OCI-LY1 (cell line): Measurements from ENCODE around the gene CDKN2B.
A peak's percentile ranks its signal among the peaks of the same experiment; 100 is the strongest.

Experiments
- H2AFZ ChIP-seq: fragments of 200-600 bp; sonication (generic), shearing (Covaris generic); 2 replicates; pipeline ENCODE4 v1.6.0; 2014; ENCODE audit warnings: antibody characterized with exemption, mild to moderate bottlenecking, low read length
- H3F3A ChIP-seq: fragments of 200-600 bp; sonication (generic), shearing (Covaris generic); 2 replicates; pipeline ENCODE4 v1.6.0; 2014; ENCODE audit warnings: mild to moderate bottlenecking, antibody characterized with exemption, low read length, moderate library complexity; ENCODE audit not compliant: insufficient read depth
- H3K27ac ChIP-seq: fragments of 200-600 bp; sonication (generic); 2 replicates; pipeline ENCODE4 v1.5.1; 2014; ENCODE audit warnings: low read length, mixed run types, mild to moderate bottlenecking, low read depth; ENCODE audit not compliant: poor library complexity, severe bottlenecking
- H3K27me3 ChIP-seq: fragments of 200-600 bp; sonication (generic); 2 replicates; pipeline ENCODE4 v1.6.0; 2014; ENCODE audit warnings: antibody characterized with exemption, mild to moderate bottlenecking, low read length, moderate library complexity; ENCODE audit not compliant: insufficient read depth
- H3K36me3 ChIP-seq: fragments of 200-600 bp; sonication (generic); 2 replicates; pipeline ENCODE4 v1.6.1; 2014; ENCODE audit warnings: mild to moderate bottlenecking, antibody characterized with exemption, low read length, moderate library complexity, mixed read lengths; ENCODE audit not compliant: insufficient read depth
- H3K4me1 ChIP-seq: fragments of 200-600 bp; sonication (generic); 2 replicates; pipeline ENCODE4 v1.5.1; 2014; ENCODE audit warnings: mild to moderate bottlenecking, low read length, moderate library complexity; ENCODE audit not compliant: insufficient read depth, severe bottlenecking
- H3K4me2 ChIP-seq: fragments of 200-600 bp; sonication (generic), shearing (Covaris generic); 2 replicates; pipeline ENCODE4 v1.6.1; 2014; ENCODE audit warnings: low read length
- H3K4me3 ChIP-seq: fragments of 200-600 bp; sonication (generic); 2 replicates; pipeline ENCODE4 v1.5.1; 2014; ENCODE audit warnings: low read length, low read depth, mild to moderate bottlenecking, mixed read lengths; ENCODE audit not compliant: poor library complexity, severe bottlenecking
- H3K79me2 ChIP-seq: fragments of 200-600 bp; shearing (Covaris generic); 2 replicates; pipeline ENCODE4 v1.6.1; 2016; ENCODE audit warnings: mixed run types, low read length, mixed read lengths; ENCODE audit not compliant: insufficient read depth
- H3K9ac ChIP-seq: fragments of 200-600 bp; sonication (generic), shearing (Covaris generic); 2 replicates; pipeline ENCODE4 v1.6.1; 2014; ENCODE audit warnings: mild to moderate bottlenecking, low read length, mixed read lengths
- H3K9me2 ChIP-seq: fragments of 200-600 bp; sonication (generic), shearing (Covaris generic); 2 replicates; pipeline ENCODE4 v1.6.1; 2014; ENCODE audit warnings: low read depth, mild to moderate bottlenecking, low read length, mixed read lengths
- H3K9me3 ChIP-seq: fragments of 200-600 bp; shearing (Covaris generic); 2 replicates; pipeline ENCODE4 v1.6.1; 2014; ENCODE audit warnings: low read length, mixed read lengths
- H4K20me1 ChIP-seq: fragments of 200-600 bp; sonication (generic), shearing (Covaris generic); 2 replicates; pipeline ENCODE4 v1.6.0; 2016; ENCODE audit warnings: mild to moderate bottlenecking, low read length; ENCODE audit not compliant: insufficient read depth
- CTCF ChIP-seq: fragments of 200-600 bp; sonication (generic), shearing (Covaris generic); IDR thresholded peaks from 2 replicates; pipeline ENCODE4 v1.5.1; 2017; ENCODE audit warnings: mild to moderate bottlenecking, antibody characterized with exemption, low read length, moderate library complexity, mixed read lengths
- EZH2 ChIP-seq: fragments of 200-600 bp; sonication (generic), shearing (Covaris generic); IDR thresholded peaks from 2 replicates; pipeline ENCODE4 v1.8.0; 2017; ENCODE audit warnings: borderline replicate concordance, mixed run types, mild to moderate bottlenecking, antibody characterized with exemption, low read length, moderate library complexity, mixed read lengths

Gene CDKN2B

GRCh38 chr9:21988056-21988990, 20.8 kb downstream of the CDKN2B start:
- TF ChIP-seq CTCF (no peak), EZH2 (no peak)
- 0 out of 2 replicates have a peak, but pooled peaks cover 4% of the 10 kb centered on the region for H3F3A ChIP-seq
- H3K4me1 ChIP-seq = peaks cover 79% of the 10 kb centered on the region
- H3K9me2 ChIP-seq = no peaks in the 10 kb centered on the region
- H3K27ac ChIP-seq = peak overlapping the region; percentile 66
- H3K4me3 ChIP-seq = peak overlapping the region; percentile 51
- no peaks in the 10 kb centered on the region; the same call in 1 of the 2 replicates for H3K9me3 ChIP-seq
- H3K36me3 ChIP-seq = peaks cover 39% of the 10 kb centered on the region
- no peaks in the 10 kb centered on the region for H3K27me3 ChIP-seq
- H3K4me2 ChIP-seq = peak overlapping the region; percentile 73
- H4K20me1 ChIP-seq = no peaks in the 10 kb centered on the region
- H2AFZ ChIP-seq = no peak overlapping the region
- peak overlapping the region; percentile 60 for H3K9ac ChIP-seq
- H3K79me2 ChIP-seq = peaks cover 92% of the 10 kb centered on the region

- TF ChIP-seq CTCF (no peak), EZH2 (no peak)
- H3K9me3 ChIP-seq = no peaks in the 10 kb centered on the region; the same call in 1 of the 2 replicates
- 0 out of 2 replicates have a peak, but pooled peaks cover 4% of the 10 kb centered on the region for H3F3A ChIP-seq
- peaks cover 92% of the 10 kb centered on the region for H3K79me2 ChIP-seq
- no peak overlapping the region for H3K4me3 ChIP-seq
- H3K36me3 ChIP-seq = peaks cover 35% of the 10 kb centered on the region
- H3K27ac ChIP-seq = peak overlapping the region; percentile 66
- peak overlapping the region; percentile 73 for H3K4me2 ChIP-seq
- H3K27me3 ChIP-seq = no peaks in the 10 kb centered on the region
- no peaks in the 10 kb centered on the region for H4K20me1 ChIP-seq
- no peak overlapping the region for H3K9ac ChIP-seq
- H2AFZ ChIP-seq = no peak overlapping the region
- peaks cover 77% of the 10 kb centered on the region for H3K4me1 ChIP-seq
- H3K9me2 ChIP-seq = no peaks in the 10 kb centered on the region
These were observed 23.0 kb downstream of the CDKN2B start for GRCh38 chr9:21985964-21986667.

- Histone ChIP-seq H3K9me3 (no peaks in the 10 kb centered on the region), H4K20me1 (no peaks in the 10 kb centered on the region), H2AFZ (no peak overlapping the region), H3K27ac (peak overlapping the region; percentile 38), H3K4me3 (no peak overlapping the region), H3K9ac (no peak overlapping the region), H3K9me2 (no peaks in the 10 kb centered on the region), H3K4me1 (peaks cover 67% of the 10 kb centered on the region), H3K79me2 (peaks cover 84% of the 10 kb centered on the region), H3F3A (0 out of 2 replicates have a peak, but pooled peaks cover 4% of the 10 kb centered on the region), H3K27me3 (no peaks in the 10 kb centered on the region), H3K36me3 (peaks cover 19% of the 10 kb centered on the region), H3K4me2 (no peak overlapping the region)
- TF ChIP-seq EZH2 = no peak
- no peak for TF ChIP-seq CTCF
These were observed 25.0 kb downstream of the CDKN2B start for GRCh38 chr9:21984101-21984500.
